Trophoblast cell (in vitro differentiated cells and primary cell): ENCODE results near the gene SLIT3.

ENCODE experiments used
- DNase-seq, 2 donors: peaks; one replicate each; pipeline ENCODE4 v3.0.0-alpha.2; 2016
- H2AFZ ChIP-seq: 2 replicates; pipeline ENCODE4 v1.6.1; 2013; ENCODE audit warnings: low read length, moderate library complexity, mild to moderate bottlenecking; ENCODE audit not compliant: insufficient read depth, poor library complexity
- H2AK5ac ChIP-seq: 2 replicates; pipeline ENCODE4 v1.6.1; 2013; ENCODE audit warnings: mild to moderate bottlenecking, low read length
- H2BK120ac ChIP-seq: 2 replicates; pipeline ENCODE4 v1.6.1; 2013; ENCODE audit warnings: low read length, mild to moderate bottlenecking, moderate library complexity; ENCODE audit not compliant: insufficient read depth, poor library complexity
- H2BK12ac ChIP-seq: 2 replicates; pipeline ENCODE4 v1.6.1; 2013; ENCODE audit warnings: mild to moderate bottlenecking, low read length, moderate library complexity
- H2BK5ac ChIP-seq: 2 replicates; pipeline ENCODE4 v1.6.1; 2013; ENCODE audit warnings: low read length, low read depth, moderate library complexity, mild to moderate bottlenecking; ENCODE audit not compliant: poor library complexity
- H3K14ac ChIP-seq: 2 replicates; pipeline ENCODE4 v1.6.1; 2013; ENCODE audit warnings: mild to moderate bottlenecking, low read length
- H3K18ac ChIP-seq: 2 replicates; pipeline ENCODE4 v1.6.1; 2013; ENCODE audit warnings: mild to moderate bottlenecking, low read length
- H3K23ac ChIP-seq: 2 replicates; pipeline ENCODE4 v1.6.1; 2013; ENCODE audit warnings: low read length
- H3K27ac ChIP-seq: 2 replicates; pipeline ENCODE4 v1.5.1; 2013; ENCODE audit warnings: low read depth, mild to moderate bottlenecking, inconsistent platforms, low read length, moderate library complexity
- H3K27me3 ChIP-seq: 2 replicates; pipeline ENCODE4 v1.6.1; 2013; ENCODE audit warnings: inconsistent platforms, mild to moderate bottlenecking, low read length, moderate library complexity; ENCODE audit not compliant: insufficient read depth
- H3K36me3 ChIP-seq, 2 experiments: 1 replicate in 1 of 2; 2 replicates in 1 of 2; pipeline ENCODE4 v1.6.1; 2013; ENCODE audit warnings: low read length in 2 of 2, mild to moderate bottlenecking in 2 of 2, moderate library complexity in 1 of 2; ENCODE audit not compliant: insufficient read depth in 2 of 2, control insufficient read depth in 1 of 2
- H3K4ac ChIP-seq: 2 replicates; pipeline ENCODE4 v1.6.1; 2013; ENCODE audit warnings: low read depth, mild to moderate bottlenecking, low read length, moderate library complexity
- H3K4me1 ChIP-seq, 2 experiments: 1 replicate in 1 of 2; 2 replicates in 1 of 2; pipeline ENCODE4 v1.6.1; 2013; ENCODE audit warnings: low read length in 2 of 2, mild to moderate bottlenecking in 2 of 2, moderate library complexity in 1 of 2; ENCODE audit not compliant: insufficient read depth in 2 of 2, control insufficient read depth in 1 of 2
- H3K4me2 ChIP-seq: 2 replicates; pipeline ENCODE4 v1.6.1; 2013; ENCODE audit warnings: inconsistent platforms, mild to moderate bottlenecking, low read length, moderate library complexity
- H3K4me3 ChIP-seq: 2 replicates; pipeline ENCODE4 v1.5.1; 2013; ENCODE audit warnings: mild to moderate bottlenecking, low read depth, low read length, inconsistent platforms
- H3K79me1 ChIP-seq: one replicate; pipeline ENCODE4 v1.6.1; 2013; ENCODE audit warnings: low read length
- H3K79me2 ChIP-seq: 2 replicates; pipeline ENCODE4 v1.6.1; 2013; ENCODE audit warnings: low read length, mild to moderate bottlenecking; ENCODE audit not compliant: control insufficient read depth, insufficient read depth, poor library complexity
- H3K9ac ChIP-seq: 2 replicates; pipeline ENCODE4 v1.6.1; 2013; ENCODE audit warnings: mild to moderate bottlenecking, low read length
- H3K9me3 ChIP-seq: 2 replicates; pipeline ENCODE4 v1.6.1; 2013; ENCODE audit warnings: low read depth, mild to moderate bottlenecking, control low read depth, inconsistent platforms, low read length; ENCODE audit not compliant: insufficient read depth
- H4K12ac ChIP-seq: 2 replicates; pipeline ENCODE4 v1.6.1; 2013; ENCODE audit warnings: low read depth, mild to moderate bottlenecking, low read length, moderate library complexity
- H4K8ac ChIP-seq: 2 replicates; pipeline ENCODE4 v1.6.1; 2013; ENCODE audit warnings: low read depth, mild to moderate bottlenecking, low read length, moderate library complexity
- H4K91ac ChIP-seq: one replicate; pipeline ENCODE4 v1.6.1; 2013; ENCODE audit warnings: low read depth, mild to moderate bottlenecking, low read length, moderate library complexity
- WGBS: extraction: QIAGEN DNeasy Blood & Tissue Kit; methylation state at CpG from one replicate; pipeline ENCODE4 v1.1.7; 2013; ENCODE audit warnings: missing lambda C conversion rate; ENCODE audit not compliant: insufficient read length, insufficient coverage; ENCODE audit errors: extremely low coverage; 5-methylcytosine and 5-hydroxymethylcytosine counted together

The SLIT3 gene

DNA sequence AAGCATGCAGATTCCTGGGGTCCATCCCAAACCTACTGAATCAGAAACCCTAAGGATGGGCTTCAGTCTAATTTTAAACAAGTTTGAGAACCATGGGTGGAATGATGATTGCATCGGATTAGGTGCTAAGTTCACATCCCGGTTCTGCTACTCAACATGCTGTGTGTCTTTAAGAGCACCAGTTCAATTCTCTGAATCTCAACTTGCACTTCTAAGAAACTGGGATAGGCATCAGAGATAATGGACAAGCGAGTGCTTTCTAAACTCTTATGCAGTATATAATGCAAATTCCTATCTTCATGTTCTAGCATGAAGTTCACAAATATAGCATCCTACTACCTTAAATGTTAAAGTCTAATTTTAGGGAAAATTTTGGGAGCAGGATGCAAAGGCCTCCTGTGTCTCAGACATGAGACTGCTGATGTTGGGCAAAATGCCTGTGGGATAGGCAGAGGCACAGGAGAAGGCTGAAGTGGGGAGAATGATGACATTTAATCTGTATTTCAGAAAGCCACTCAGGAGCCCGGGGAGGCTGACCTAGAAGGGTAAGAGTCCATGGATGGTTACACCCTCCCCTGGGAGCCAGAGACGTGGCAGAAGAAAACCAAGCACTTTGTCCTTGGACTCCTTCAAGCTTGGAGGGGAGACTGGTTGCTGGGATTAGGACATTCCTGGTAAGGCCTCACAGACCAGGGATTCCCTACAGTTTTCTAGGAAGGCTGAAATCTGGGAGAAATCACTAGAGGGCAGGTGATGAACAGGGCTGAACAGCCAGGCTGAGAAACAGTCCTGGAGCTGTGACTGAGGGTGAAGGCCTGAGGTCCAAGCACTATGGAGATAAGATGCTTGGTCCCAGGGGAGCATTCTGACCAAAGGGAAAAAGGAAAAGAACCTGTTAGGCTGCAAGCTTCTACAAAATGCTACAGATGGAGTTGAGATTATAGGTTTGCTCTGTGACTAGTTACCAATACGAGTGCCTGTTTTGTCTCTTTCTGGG is 409.8 kb downstream of the SLIT3 start:
- no peaks in the 10 kb centered on the region for H3K9me3 ChIP-seq
- no peak overlapping the region for H4K8ac ChIP-seq
- no peak overlapping the region for H4K91ac ChIP-seq
- H2BK120ac ChIP-seq: no peak overlapping the region
- H3K27ac ChIP-seq: no peak overlapping the region
- no peak overlapping the region for H3K9ac ChIP-seq
- H3K23ac ChIP-seq: no peak overlapping the region
- no peak overlapping the region for H3K18ac ChIP-seq
- no peak overlapping the region for H2BK12ac ChIP-seq
- H3K79me1 ChIP-seq: no peaks in the 10 kb centered on the region
- H3K36me3 ChIP-seq: no peaks in the 10 kb centered on the region
- H3K14ac ChIP-seq: no peak overlapping the region
- H3K4me1 ChIP-seq: peaks cover 0 to 2% of the 10 kb centered on the region in 2 experiments
- no peak overlapping the region for H2AK5ac ChIP-seq
- no peak overlapping the region for H2AFZ ChIP-seq
- H3K79me2 ChIP-seq: no peaks in the 10 kb centered on the region
- no peak overlapping the region for H3K4me2 ChIP-seq
- no CpG with 5 or more reads among the region's 6 CpGs for WGBS
- H3K4ac ChIP-seq: no peak overlapping the region
- H3K4me3 ChIP-seq: no peak overlapping the region
- H3K27me3 ChIP-seq: no peaks in the 10 kb centered on the region
- H4K12ac ChIP-seq: no peak overlapping the region
- DNase-seq: peak; percentile 19 to 55
- H2BK5ac ChIP-seq: no peak overlapping the region

DNA sequence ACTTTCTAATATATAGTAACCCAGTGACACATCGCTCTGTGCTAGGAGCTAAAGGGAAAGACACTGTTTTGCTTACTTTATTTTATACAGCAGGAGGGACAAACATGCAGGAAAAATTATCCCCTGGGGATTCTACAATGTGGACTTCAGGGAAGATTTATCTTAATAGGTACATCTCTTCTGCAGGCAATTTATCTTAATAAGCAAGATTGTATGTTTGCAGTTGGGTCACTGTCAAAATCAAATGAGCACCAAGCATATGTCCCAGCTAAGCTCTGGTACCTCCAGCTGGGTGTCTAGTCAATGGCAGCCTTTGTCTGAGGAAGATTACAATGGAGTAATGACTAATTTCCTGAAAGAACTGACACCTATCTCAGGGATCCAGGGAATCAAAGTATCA is 411.9 kb downstream of the SLIT3 start:
- Histone ChIP-seq H4K12ac (no peak overlapping the region), H2BK120ac (no peak overlapping the region), H3K4ac (no peak overlapping the region), H4K91ac (no peak overlapping the region), H3K27ac (no peak overlapping the region), H3K4me2 (no peak overlapping the region), H2AFZ (no peak overlapping the region), H3K23ac (no peak overlapping the region), H3K9ac (no peak overlapping the region), H3K9me3 (no peaks in the 10 kb centered on the region), H3K79me2 (no peaks in the 10 kb centered on the region), H3K14ac (no peak overlapping the region), H2AK5ac (no peak overlapping the region), H3K4me3 (no peak overlapping the region), H3K27me3 (no peaks in the 10 kb centered on the region), H3K79me1 (no peaks in the 10 kb centered on the region), H3K36me3 (no peaks in the 10 kb centered on the region), H2BK12ac (no peak overlapping the region), H2BK5ac (no peak overlapping the region), H3K18ac (no peak overlapping the region), H4K8ac (no peak overlapping the region), H3K4me1 (peaks cover 0 to 4% of the 10 kb centered on the region in 2 experiments)
- no CpG with 5 or more reads among the region's 1 CpG for WGBS
- no peak for DNase-seq

DNA sequence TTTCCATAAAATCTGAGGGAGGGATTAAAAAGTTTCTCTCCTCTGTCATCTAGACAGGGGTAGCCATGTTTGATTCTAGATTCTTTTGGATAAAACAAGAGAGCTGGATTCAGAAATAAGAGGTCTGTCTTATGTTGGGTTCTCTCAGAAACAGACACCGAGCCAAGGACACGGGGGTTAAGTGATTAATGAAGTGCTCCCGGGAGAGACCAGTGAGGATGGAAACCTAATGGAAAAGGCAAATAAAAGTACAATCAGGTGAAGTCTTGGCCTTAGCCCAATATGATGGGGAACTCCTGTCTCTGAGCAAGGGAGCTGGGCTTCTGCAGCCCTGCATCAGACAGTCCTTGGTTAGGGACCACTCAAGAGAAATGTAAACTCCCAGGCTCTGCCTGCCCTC is 413.0 kb downstream of the SLIT3 start:
- Histone ChIP-seq H3K9ac (no peak overlapping the region), H3K36me3 (no peaks in the 10 kb centered on the region), H2BK5ac (no peak overlapping the region), H3K14ac (no peak overlapping the region), H3K27ac (no peak overlapping the region), H3K79me2 (no peaks in the 10 kb centered on the region), H4K12ac (no peak overlapping the region), H3K4me1 (peaks cover 0 to 7% of the 10 kb centered on the region in 2 experiments), H3K4me2 (no peak overlapping the region), H2AFZ (no peak overlapping the region), H3K9me3 (no peaks in the 10 kb centered on the region), H3K4ac (no peak overlapping the region), H3K23ac (no peak overlapping the region), H4K91ac (no peak overlapping the region), H2BK12ac (no peak overlapping the region), H3K18ac (no peak overlapping the region), H3K27me3 (no peaks in the 10 kb centered on the region), H3K79me1 (no peaks in the 10 kb centered on the region), H2BK120ac (no peak overlapping the region), H4K8ac (no peak overlapping the region), H2AK5ac (no peak overlapping the region), H3K4me3 (no peak overlapping the region)
- WGBS: no CpG with 5 or more reads among the region's 3 CpGs
- no peak for DNase-seq

DNA sequence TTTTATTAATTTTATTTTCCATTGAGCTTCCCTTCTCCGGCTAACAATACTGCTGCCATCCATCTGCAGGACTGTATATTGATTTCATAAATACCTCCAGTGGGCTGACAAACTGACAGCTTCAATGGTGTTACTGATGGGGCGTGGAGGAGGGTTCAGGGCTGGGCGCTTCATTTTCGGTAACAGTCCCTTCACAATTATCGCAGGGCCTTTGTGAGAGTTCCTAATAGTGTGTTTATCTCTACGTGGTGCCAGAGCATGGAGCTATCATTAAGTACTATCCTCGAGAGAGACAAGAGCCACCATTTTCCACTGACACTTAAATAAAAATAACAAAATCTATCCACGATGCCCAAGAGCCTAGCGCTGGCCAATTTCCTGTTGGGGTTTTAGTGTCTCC is 414.8 kb downstream of the SLIT3 start:
- Histone ChIP-seq H2AFZ (no peak overlapping the region), H3K23ac (no peak overlapping the region), H3K14ac (no peak overlapping the region), H2AK5ac (no peak overlapping the region), H3K4ac (no peak overlapping the region), H4K8ac (no peak overlapping the region), H2BK12ac (no peak overlapping the region), H4K12ac (no peak overlapping the region), H3K79me1 (no peaks in the 10 kb centered on the region), H4K91ac (no peak overlapping the region), H3K27me3 (no peaks in the 10 kb centered on the region), H3K9ac (no peak overlapping the region), H3K4me1 (peaks cover 3 to 10% of the 10 kb centered on the region in 2 experiments), H3K79me2 (no peaks in the 10 kb centered on the region), H3K9me3 (no peaks in the 10 kb centered on the region), H3K4me2 (no peak overlapping the region), H3K36me3 (no peaks in the 10 kb centered on the region), H3K4me3 (no peak overlapping the region), H2BK120ac (no peak overlapping the region), H3K27ac (no peak overlapping the region), H2BK5ac (no peak overlapping the region), H3K18ac (no peak overlapping the region)
- no peak for DNase-seq
- WGBS: no CpG with 5 or more reads among the region's 9 CpGs
